GM21619 (cell line): Measurements from ENCODE around the gene PACRG.

Experiments
- ATAC-seq: cut with Tn5 transposase; IDR thresholded peaks from one replicate; pipeline ENCODE4 v1.9.1; 2021; ENCODE audit not compliant: unreplicated experiment

The PACRG gene

DNA sequence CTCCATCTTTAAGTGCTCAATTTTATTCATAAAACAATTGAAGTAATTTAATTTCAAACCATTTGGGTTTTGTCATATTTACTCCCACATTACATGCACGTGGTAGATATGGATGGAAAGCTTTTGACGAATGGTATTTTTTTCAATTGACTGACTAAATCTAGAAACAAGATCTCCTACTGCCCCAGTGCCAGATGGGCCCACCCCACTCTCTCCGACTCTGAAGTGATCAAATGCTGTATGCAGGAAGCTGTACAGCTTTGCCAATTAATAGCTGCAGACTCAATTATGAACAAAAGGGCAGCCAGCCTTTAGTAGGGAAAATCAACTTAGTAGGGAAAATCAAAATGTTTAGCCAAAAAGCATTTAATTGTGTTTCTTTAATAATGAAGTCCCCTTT is 46.2 kb downstream of the PACRG start:
- ATAC-seq, result no peak

DNA sequence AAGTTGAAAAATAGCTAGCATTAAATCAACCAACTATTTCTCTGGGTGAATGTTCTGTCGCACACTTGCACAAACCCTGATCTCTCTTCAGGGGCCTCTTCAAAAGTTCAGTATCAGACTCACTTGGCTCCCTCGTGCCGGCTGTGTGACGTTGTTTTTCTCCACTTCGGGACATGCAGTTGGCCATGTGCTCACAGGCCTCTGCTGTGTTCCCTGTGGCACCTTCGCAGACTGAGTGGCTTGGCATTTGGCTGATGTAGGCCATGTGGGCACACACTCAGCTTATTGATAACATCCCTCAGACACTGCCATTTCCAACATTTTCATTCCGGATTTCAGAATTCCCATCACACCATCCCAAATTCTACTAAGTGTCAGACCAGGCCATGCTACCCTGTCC is 49.3 kb downstream of the PACRG start:
- ATAC-seq, result no peak

DNA sequence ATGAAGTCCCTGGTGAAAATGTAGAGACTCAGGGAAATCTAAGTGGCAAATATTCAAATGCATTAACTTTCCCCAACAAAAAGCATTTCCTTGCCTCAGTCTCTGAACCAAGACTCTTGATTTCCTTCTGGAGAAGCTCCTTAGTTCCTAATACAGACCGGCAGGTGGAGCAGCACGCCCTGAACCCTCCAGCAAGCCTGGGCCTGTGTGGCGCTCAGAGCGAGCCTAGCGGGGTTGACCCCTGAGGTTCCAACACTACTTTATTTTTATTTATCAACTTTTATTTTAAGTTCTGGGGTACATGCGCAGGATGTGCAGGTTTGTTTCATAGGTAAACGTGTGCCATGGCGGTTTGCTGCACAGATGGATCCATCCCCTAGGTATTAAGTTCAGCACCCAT is 50.8 kb downstream of the PACRG start:
- ATAC-seq, result no peak

DNA sequence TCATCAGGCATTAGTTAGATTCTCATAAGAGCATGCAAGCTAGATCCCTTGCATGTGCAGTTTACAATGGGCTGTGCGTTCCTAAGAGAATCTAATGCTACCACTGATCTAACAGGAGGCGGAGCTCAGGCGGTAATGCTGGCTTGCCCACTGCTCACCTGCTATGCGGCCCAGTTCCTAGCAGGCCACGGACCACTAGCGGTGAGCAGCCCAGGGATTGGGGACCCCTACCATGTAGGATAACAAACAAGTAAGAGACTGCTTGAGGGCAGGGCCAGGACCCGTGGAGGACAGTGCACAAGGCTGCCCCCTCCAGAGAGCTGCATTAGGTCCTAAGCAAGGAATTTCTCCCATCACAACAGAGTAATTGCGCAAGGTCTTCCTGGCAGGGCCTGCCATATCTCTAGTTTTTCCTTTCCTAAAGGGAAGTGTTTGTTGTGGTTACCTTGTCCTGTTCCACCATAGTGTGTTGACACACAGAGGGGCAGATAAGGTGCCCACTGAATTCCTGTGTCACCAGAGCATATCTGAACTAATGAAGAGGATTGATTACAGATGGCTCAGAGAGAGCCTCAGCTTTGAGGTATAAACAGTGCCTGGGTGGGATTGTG is 58.0 kb downstream of the PACRG start:
- no peak for ATAC-seq

GRCh38 chr6:162798546-162799266 is 70.9 kb downstream of the PACRG start:
- ATAC-seq, result no peak

DNA sequence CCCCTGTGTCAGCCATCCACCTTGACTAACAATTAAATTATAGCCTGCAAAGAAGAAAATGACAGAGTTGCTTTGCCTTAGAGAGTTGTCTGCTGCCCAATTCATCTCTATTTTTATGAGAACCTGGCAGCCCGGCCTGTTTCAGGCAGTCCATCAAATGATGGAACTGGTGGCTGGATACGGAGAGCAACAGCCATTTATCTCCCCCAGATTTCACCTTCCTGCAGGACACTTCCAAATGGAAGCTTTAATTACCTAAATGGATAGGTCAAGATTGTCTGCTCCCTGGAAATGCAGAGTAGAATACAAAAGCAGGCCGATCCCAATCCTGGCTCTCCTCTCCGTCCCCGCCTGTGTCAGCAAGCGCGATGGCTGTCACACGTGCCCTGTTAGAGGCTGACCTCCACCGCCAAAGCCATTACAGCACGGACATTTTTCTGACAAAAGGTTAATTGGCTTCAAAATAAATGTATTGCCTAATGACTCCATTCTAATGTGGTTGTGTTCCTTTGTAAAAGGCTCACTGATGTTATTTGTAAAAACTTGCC is 86.7 kb downstream of the PACRG start:
- ATAC-seq, result no peak

DNA sequence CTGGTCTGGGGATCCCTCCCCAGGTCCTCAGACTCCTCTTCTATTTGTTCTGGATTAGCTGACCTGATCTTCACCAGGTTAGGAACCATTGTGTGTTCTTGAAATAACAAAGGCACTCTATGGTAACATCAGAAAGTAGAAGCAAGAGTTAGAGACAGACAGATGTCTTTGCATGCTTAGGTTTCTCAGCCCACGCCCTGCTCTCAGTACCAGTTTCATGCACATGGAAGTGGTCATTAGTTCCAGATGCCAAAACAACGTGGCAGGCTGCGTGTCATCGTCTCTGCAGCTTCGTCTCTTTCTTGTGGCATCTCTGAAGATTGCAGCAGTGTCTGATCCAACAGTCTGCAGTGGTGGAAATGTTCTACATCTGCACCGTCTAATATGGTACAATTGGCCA is 89.4 kb downstream of the PACRG start:
- no peak for ATAC-seq

GRCh38 chr6:162819284-162819683 is 91.5 kb downstream of the PACRG start:
- ATAC-seq, result no peak

DNA sequence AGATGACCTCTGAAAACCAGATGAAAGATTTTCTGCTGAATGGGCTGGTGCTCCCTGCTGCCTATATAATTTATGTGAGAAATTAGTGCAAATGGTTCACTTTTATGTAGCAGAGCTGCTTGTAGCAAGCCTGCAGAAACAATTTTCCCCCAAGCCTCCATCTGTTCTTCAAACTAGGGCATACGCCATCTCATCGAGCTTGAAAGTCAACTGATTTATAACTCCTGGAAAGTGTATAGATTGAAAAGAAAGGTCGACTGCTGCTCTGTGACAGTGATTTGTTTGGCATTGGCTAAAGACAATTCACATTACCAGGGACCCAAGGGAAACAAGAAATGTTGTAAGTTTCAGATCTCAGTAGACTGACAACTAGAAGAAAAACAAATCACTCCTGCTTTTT is 93.3 kb downstream of the PACRG start:
- no peak for ATAC-seq

- no peak for ATAC-seq
Observed at GRCh38 chr6:162825597-162825996, 97.8 kb downstream of the PACRG start.

DNA sequence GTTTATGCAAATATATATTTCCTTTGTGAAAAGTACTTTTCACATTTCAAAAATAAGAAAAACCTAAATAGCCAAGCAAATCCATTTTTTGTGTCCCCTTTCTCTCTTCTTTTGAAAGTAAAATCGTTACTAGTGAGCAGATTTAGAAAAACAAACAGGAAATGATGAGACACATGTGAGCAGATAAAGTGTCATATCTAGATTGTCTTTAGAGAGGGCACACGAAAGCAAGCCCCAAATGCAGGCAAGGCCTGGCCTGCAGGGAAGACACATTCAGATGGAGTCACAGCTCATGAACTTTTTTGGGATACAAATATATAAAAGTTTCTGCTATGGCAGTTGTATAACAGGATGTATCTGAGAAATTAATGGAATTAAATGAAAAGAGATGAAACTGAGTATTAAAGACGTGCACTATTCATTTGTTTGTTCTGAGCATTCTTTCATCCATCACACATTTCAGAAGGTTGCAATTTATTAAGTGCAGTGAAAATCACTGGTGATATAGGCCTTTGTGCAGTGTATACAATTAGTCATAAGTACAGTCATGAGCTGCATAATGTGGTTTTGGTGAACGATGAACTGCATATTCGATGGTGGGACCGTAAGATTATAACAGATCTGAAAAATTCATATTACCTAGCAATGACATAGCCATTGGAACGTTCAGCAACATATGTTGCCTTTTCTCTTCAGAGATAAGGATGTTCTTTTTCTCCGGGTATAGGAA is 101.4 kb downstream of the PACRG start:
- no peak for ATAC-seq

- no peak for ATAC-seq
Observed at GRCh38 chr6:162833776-162834175, 106.0 kb downstream of the PACRG start.

DNA sequence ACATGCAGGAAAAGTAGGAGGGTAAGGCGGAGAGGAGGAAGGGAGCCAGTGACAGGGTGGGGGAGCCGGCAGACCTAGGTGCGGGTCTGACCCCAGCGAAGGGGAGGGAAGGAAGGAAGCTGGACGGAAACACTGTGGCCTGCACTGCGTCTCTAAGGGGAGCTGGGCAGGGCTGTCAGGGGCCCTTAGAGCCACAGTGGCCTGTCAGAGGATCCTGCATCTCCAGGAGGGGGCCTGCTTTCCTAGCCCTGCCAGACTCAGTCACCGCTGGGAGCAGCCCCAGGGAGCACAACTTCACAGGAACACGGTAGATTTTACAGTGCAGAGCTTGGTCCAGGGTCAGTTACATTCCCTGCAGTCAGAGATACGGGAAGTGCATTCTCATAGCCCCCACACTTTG is 118.2 kb downstream of the PACRG start:
- ATAC-seq, result no peak

- no peak for ATAC-seq
Observed at GRCh38 chr6:162846723-162847122, 118.9 kb downstream of the PACRG start.

GRCh38 chr6:162849269-162849668 is 121.5 kb downstream of the PACRG start:
- no peak for ATAC-seq

DNA sequence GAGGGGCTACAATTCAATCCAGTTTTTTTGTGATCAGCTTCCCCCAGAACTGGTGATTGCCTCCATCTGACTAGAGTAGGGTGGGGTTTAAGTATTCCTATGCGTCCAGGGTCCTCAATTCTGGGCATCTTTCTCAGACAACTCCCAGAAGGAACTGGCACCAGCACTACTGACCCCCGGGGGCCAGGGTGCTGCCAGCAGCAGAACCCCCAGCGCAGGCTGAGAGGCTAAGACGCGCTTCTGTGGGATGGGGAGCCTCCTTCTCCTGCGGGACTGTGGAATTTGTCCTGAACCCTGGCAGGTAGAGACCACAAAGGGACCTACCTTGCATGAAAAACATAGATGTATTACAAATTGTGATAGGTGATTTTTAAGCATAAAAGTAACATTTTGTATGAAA is 124.4 kb downstream of the PACRG start:
- no peak for ATAC-seq

GRCh38 chr6:162852840-162853577 is 125.2 kb downstream of the PACRG start:
- no peak for ATAC-seq

- ATAC-seq, result no peak
Observed at GRCh38 chr6:162854228-162854627, 126.5 kb downstream of the PACRG start.

DNA sequence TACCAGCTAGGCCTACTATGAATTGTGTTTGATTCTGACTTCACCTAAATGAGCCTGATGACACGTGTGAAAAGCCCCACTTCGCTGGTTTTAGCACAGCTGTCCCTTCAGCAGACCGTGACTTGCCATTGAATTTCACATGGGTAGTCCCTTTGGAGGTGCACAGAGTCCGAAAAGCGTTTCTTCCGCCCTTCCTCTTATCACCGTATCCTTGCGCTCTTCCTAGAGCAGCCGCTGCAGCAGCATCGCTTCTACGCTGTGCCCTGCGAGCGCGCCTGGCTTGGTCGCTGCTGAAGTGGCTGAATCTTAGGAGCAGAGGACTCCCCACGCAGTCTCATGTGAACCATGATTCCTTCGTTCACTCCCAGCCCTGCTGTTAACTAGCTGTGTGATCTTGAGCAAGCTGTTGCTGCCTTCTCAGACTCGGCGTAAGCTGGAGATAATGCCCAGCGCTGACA is 127.0 kb downstream of the PACRG start:
- no peak for ATAC-seq

- no peak for ATAC-seq
Observed at GRCh38 chr6:162856885-162857284, 129.1 kb downstream of the PACRG start.

- ATAC-seq, result no peak
Observed at GRCh38 chr6:162857326-162857725, 129.6 kb downstream of the PACRG start.
